GM23248 (cell line): ENCODE results near the gene ZFP62. TPM values are rescaled to one million over a fixed set of nuclear protein-coding genes. Genes with fewer than 3 reads are reported as not detected.

ENCODE experiments used
- DNase-seq: peaks from one replicate; pipeline ENCODE4 v3.0.0-alpha.2; 2015
- H2AFZ ChIP-seq: fragments of 200-600 bp; sonication (generic); 2 replicates; pipeline ENCODE4 v1.6.1; 2016; ENCODE audit warnings: antibody characterized with exemption
- H3F3A ChIP-seq: fragments of 200-600 bp; sonication (generic); 2 replicates; pipeline ENCODE4 v1.6.1; 2016; ENCODE audit warnings: mild to moderate bottlenecking, antibody characterized with exemption, mixed run types; ENCODE audit not compliant: insufficient read depth
- H3K27ac ChIP-seq: fragments of 200-600 bp; sonication (generic); 2 replicates; pipeline ENCODE4 v1.5.1; 2016; ENCODE audit warnings: mild to moderate bottlenecking
- H3K27me3 ChIP-seq: fragments of 200-600 bp; sonication (generic); replicated peaks from 2 replicates; pipeline ENCODE4 v1.6.1; 2016; ENCODE audit warnings: mild to moderate bottlenecking; ENCODE audit not compliant: insufficient read depth
- H3K36me3 ChIP-seq: fragments of 200-600 bp; sonication (generic); 2 replicates; pipeline ENCODE4 v1.6.1; 2016; ENCODE audit warnings: low read depth, mild to moderate bottlenecking
- H3K4me1 ChIP-seq: fragments of 200-600 bp; sonication (generic); 2 replicates; pipeline ENCODE4 v1.6.1; 2016; ENCODE audit warnings: mild to moderate bottlenecking; ENCODE audit not compliant: insufficient read depth
- H3K4me2 ChIP-seq: fragments of 200-600 bp; sonication (generic); one replicate; pipeline ENCODE4 v1.6.1; 2016; ENCODE audit warnings: mild to moderate bottlenecking; ENCODE audit not compliant: unreplicated experiment
- H3K4me3 ChIP-seq: fragments of 200-600 bp; sonication (generic); 2 replicates; pipeline ENCODE4 v1.5.1; 2016; ENCODE audit warnings: mild to moderate bottlenecking
- H3K79me2 ChIP-seq: fragments of 200-600 bp; sonication (generic); 2 replicates; pipeline ENCODE4 v1.6.1; 2016; ENCODE audit warnings: mild to moderate bottlenecking; ENCODE audit not compliant: insufficient read depth
- H3K9ac ChIP-seq: fragments of 200-600 bp; sonication (generic); 2 replicates; pipeline ENCODE4 v1.6.1; 2016; ENCODE audit warnings: mild to moderate bottlenecking
- H3K9me2 ChIP-seq: fragments of 200-600 bp; sonication (generic); 2 replicates; pipeline ENCODE4 v1.6.1; 2016; ENCODE audit warnings: mixed run types, mild to moderate bottlenecking, moderate library complexity; ENCODE audit not compliant: insufficient read depth
- H3K9me3 ChIP-seq: fragments of 200-600 bp; sonication (generic); one replicate; pipeline ENCODE4 v1.6.1; 2017; ENCODE audit warnings: low read depth
- H4K20me1 ChIP-seq: fragments of 200-600 bp; sonication (generic); 2 replicates; pipeline ENCODE4 v1.6.0; 2016; ENCODE audit not compliant: insufficient read depth
- EZH2 ChIP-seq: fragments of 200-600 bp; sonication (generic); IDR thresholded peaks from 2 replicates; pipeline ENCODE4 v1.6.1; 2018; ENCODE audit warnings: antibody characterized with exemption, mild to moderate bottlenecking; ENCODE audit not compliant: insufficient read depth, poor library complexity, severe bottlenecking
- EZH2phosphoT487 ChIP-seq: fragments of 200-600 bp; sonication (generic); IDR thresholded peaks from 2 replicates; pipeline ENCODE4 v1.6.1; 2018; ENCODE audit warnings: antibody characterized with exemption, moderate library complexity, mild to moderate bottlenecking, low read depth; ENCODE audit not compliant: insufficient read depth
- WGBS, 2 experiments: methylation state at CpG; one replicate each; pipeline ENCODE4 v1.1.6; 2015 to 2017; ENCODE audit warnings: low lambda C conversion rate in 2 of 2, low coverage in 1 of 2; ENCODE audit errors: missing lambda C conversion rate in 2 of 2; 5-methylcytosine and 5-hydroxymethylcytosine counted together
- in situ Hi-C: fragments of 300-500 bp; cut with MboI; formaldehyde crosslinking; loops from 2 replicates; pipeline ENCODE4 v1.15.0; 2020
- polyA plus RNA-seq: library from polyadenylated mRNA; unstranded; fragments of >200 nt; fragmentation: Nextera tagmentation; extraction: Ambion mirVana; gene quantifications from 2 replicates; pipeline ENCODE4 v1.2.1, GENCODE V29; 2016
- total RNA-seq: library from RNA; depleted of rRNA; stranded (reverse); fragments of >200 nt; shearing (Covaris generic); gene quantifications from 2 replicates; pipeline ENCODE4 v1.2.3, GENCODE V29; 2014

Gene ZFP62
- total and polyA plus RNA-seq, 2 experiments from 2014 or later, result 13.0 to 13.6 TPM

DNA sequence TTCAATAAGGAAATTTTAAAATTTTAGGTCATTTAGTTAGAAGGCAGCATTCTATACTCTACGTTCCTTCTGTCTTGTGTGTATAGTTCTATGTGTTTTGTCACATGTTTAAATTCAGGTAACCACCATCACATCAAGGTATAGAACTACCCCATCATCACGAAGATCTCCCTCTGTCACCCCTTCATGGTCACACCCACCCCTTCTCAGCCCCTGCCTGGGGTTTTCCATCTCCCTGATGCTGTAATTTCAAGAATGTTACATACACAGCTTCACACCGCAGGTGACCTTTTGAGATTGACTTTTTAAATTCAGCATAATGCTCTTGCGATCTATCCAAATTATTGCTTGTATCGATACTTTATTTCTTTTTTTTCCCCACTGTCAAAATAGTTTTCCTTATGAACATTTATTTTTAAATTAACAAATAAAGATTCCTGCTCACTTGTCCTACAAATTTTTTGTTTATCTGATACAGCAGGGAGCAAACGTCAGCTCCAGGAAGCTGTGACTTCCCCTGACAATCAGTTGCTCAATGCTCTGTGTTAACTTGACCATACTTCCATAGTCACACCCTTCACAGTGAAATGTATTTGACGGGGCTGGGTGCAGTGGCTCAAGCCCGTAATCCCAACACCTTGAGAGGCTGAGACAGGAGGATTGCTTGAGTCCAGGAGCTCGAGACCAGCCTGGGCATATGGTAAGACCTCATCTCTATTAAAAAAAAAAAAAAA, 48.1 kb upstream of the ZFP62 start:
- Histone ChIP-seq H3K4me2 (no peak overlapping the region), H3K9me2 (no peaks in the 10 kb centered on the region), H4K20me1 (no peaks in the 10 kb centered on the region), H3F3A (no peaks in the 10 kb centered on the region), H3K79me2 (no peaks in the 10 kb centered on the region), H3K4me3 (no peak overlapping the region), H3K27ac (no peak overlapping the region), H3K4me1 (no peaks in the 10 kb centered on the region), H3K36me3 (no peaks in the 10 kb centered on the region), H3K27me3 (peaks cover 3% of the 10 kb centered on the region; the same call in 1 of the 2 replicates), H3K9ac (no peak overlapping the region), H3K9me3 (no peaks in the 10 kb centered on the region), H2AFZ (no peak overlapping the region)
- TF ChIP-seq EZH2phosphoT487 (no peak), EZH2 (no peak)
- DNase-seq, result no peak
- 26% methylated on average over 9 of the region's 9 CpGs for WGBS, 2 experiments
- in situ Hi-C loops, result no loop called here

DNA sequence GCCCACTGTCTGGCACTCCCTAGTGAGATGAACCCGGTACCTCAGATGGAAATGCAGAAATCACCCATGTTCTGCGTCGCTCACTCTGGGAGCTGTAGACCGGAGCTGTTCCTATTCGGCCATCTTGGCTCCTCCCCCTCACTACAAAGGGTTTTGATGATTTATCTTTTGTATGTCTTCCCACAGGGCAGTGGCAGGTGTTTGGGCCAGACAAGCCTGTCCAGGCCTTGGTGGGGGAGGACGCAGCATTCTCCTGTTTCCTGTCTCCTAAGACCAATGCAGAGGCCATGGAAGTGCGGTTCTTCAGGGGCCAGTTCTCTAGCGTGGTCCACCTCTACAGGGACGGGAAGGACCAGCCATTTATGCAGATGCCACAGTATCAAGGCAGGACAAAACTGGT, 47.3 kb upstream of the ZFP62 start:
- 46 to 49% methylated on average over 9 of the region's 9 CpGs for WGBS, 2 experiments
- no peaks in the 10 kb centered on the region for H3K9me3 ChIP-seq

DNA sequence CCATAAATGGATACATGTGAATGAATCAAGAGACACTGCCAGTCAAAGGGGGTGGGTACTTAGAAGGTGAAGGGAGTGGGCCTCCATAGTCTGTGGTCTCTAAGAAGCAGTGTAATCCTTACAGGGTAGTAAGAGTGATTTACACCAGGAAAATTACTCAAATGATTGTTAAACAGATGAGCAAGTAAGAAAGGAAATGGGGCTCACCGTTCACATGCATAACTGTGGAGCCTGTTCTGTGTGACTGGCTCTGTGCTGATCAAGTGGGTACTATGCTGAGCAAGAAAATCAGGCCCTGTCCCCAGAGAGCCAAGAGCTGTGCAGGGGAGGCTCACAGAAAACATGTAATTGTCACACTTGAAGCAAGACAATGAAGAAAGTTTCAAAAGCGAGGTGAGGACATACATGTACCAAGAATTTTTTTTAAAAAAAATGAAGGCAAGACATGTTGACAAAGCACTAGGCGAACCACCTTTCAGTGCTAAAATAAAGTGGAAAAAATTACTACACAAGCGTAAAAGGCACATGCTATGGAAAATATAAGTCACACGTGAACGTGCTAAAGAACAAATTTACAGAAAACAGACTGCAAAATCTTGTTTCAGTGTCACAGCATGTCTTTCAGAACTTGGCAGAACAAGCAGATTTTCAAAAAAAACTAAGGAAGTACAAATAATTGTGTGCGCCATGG, 40.4 kb upstream of the ZFP62 start:
- in situ Hi-C loops, result no loop called here
- no peaks in the 10 kb centered on the region for H3F3A ChIP-seq
- no peaks in the 10 kb centered on the region for H4K20me1 ChIP-seq
- H3K4me1 ChIP-seq, result no peaks in the 10 kb centered on the region
- no peak overlapping the region for H3K9ac ChIP-seq
- no peak for DNase-seq
- H3K79me2 ChIP-seq, result no peaks in the 10 kb centered on the region
- H2AFZ ChIP-seq, result no peak overlapping the region
- H3K27ac ChIP-seq, result no peak overlapping the region
- no peaks in the 10 kb centered on the region for H3K27me3 ChIP-seq
- no peak overlapping the region for H3K4me3 ChIP-seq
- TF ChIP-seq EZH2, result no peak
- WGBS, 2 experiments, result 43 to 54% methylated on average over 7 of the region's 7 CpGs
- H3K9me3 ChIP-seq, result no peaks in the 10 kb centered on the region
- H3K4me2 ChIP-seq, result no peak overlapping the region
- H3K9me2 ChIP-seq, result no peaks in the 10 kb centered on the region
- no peaks in the 10 kb centered on the region for H3K36me3 ChIP-seq

More for the DNA sequence above, 47.3 kb upstream of the ZFP62 start:
- no peaks in the 10 kb centered on the region for H3K79me2 ChIP-seq
- H3K4me2 ChIP-seq, result no peak overlapping the region
- DNase-seq, result no peak
- H3K27ac ChIP-seq, result no peak overlapping the region
- H3K27me3 ChIP-seq, result peaks cover 3% of the 10 kb centered on the region; the same call in 1 of the 2 replicates
- in situ Hi-C loops, result no loop called here
- H3K9ac ChIP-seq, result no peak overlapping the region
- H4K20me1 ChIP-seq, result no peaks in the 10 kb centered on the region
- H3K4me1 ChIP-seq, result no peaks in the 10 kb centered on the region
- TF ChIP-seq EZH2, result no peak
- TF ChIP-seq EZH2phosphoT487, result no peak
- H3F3A ChIP-seq, result no peaks in the 10 kb centered on the region
- H3K9me2 ChIP-seq, result no peaks in the 10 kb centered on the region
- H3K4me3 ChIP-seq, result no peak overlapping the region
- H2AFZ ChIP-seq, result no peak overlapping the region
- no peaks in the 10 kb centered on the region for H3K36me3 ChIP-seq

DNA sequence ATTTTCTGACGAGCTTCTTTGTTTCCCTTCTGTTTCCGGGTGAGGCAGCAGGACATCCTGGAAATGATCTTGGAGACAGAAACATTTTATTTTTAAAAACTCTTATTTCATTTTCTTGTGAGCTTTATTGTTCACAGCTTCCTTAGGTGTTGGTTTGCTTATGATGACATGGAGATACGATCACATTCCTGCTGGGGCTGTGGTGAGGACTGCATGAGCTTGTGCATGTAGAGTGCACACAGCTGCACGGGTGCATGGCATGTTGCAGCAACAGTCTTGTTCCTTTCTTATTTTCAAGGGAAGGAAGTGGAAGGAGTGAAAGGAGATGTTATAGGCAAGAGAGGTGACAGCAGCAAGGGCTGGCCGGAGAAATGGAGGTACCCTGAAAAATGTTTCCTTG, 39.1 kb upstream of the ZFP62 start:
- no peaks in the 10 kb centered on the region for H3F3A ChIP-seq
- no peaks in the 10 kb centered on the region for H3K4me1 ChIP-seq
- H3K27me3 ChIP-seq, result no peaks in the 10 kb centered on the region
- H3K27ac ChIP-seq, result no peak overlapping the region
- DNase-seq, result no peak
- H4K20me1 ChIP-seq, result no peaks in the 10 kb centered on the region
- no peak overlapping the region for H3K4me2 ChIP-seq
- H3K79me2 ChIP-seq, result no peaks in the 10 kb centered on the region
- in situ Hi-C loops, result no loop called here
- no peak overlapping the region for H3K9ac ChIP-seq
- 34 to 39% methylated on average over 5 of the region's 5 CpGs for WGBS, 2 experiments
- no peaks in the 10 kb centered on the region for H3K9me3 ChIP-seq
- no peaks in the 10 kb centered on the region for H3K9me2 ChIP-seq
- no peak for TF ChIP-seq EZH2
- no peak for TF ChIP-seq EZH2phosphoT487
- no peak overlapping the region for H3K4me3 ChIP-seq
- H3K36me3 ChIP-seq, result no peaks in the 10 kb centered on the region
- no peak overlapping the region for H2AFZ ChIP-seq
